SU-DHL-6 (cell line): Measurements from ENCODE around the gene XYLT2.
"Not testable (repeated sequence)": the region's sequence is repeated elsewhere in the genome, so short reads cannot be mapped to it uniquely, and the experiment has no call there.

Experiments used
- CTCF ChIP-seq: fragments of 200-600 bp; sonication (generic); IDR thresholded peaks from one replicate; pipeline ENCODE4 v1.5.1; 2017; ENCODE audit warnings: antibody characterized with exemption, mild to moderate bottlenecking, low read length, moderate library complexity; ENCODE audit not compliant: insufficient read depth, poor library complexity, severe bottlenecking
- EZH2phosphoT487 ChIP-seq: fragments of 200-600 bp; sonication (generic), shearing (Covaris generic); conservative IDR thresholded peaks from 2 replicates; pipeline ENCODE4 v1.6.1; 2018; ENCODE audit warnings: mild to moderate bottlenecking, antibody characterized with exemption, low read length, moderate library complexity, mixed read lengths

GRCh38 chr17:50316660-50317059, 29.3 kb upstream of the XYLT2 start:
- not testable (repeated sequence) for TF ChIP-seq CTCF, EZH2phosphoT487
